ENCODE results near the gene BCOR.

The BCOR gene

GRCh38 chrX:40066700-40067099 lies 31.1 kb downstream of the BCOR start:
- Histone ChIP-seq H3K9me2 (replicated peaks; ENCODE audit: insufficient read depth, low read length) (no peaks in the 10 kb centered on the region), H3K4me3 (ENCODE audit: insufficient read depth, low read length, poor library complexity, severe bottlenecking) (no peak overlapping the region), H3K27ac (ENCODE audit: low read depth, low read length) (no peak overlapping the region), H3K36me3 (ENCODE audit: low read length) (no peaks in the 10 kb centered on the region), H3K4me2 (ENCODE audit: low read depth, low read length, poor library complexity, severe bottlenecking) (no peak overlapping the region), H4K20me1 (ENCODE audit: low read depth, low read length) (no peaks in the 10 kb centered on the region), H2AFZ (ENCODE audit: low read depth, low read length, severe bottlenecking) (no peak overlapping the region), H3K27me3 (ENCODE audit: low read length) (no peaks in the 10 kb centered on the region), H3F3A (ENCODE audit: insufficient read depth) (no peaks in the 10 kb centered on the region), H3K79me2 (ENCODE audit: insufficient read depth, low read length) (no peaks in the 10 kb centered on the region), H3K9ac (ENCODE audit: low read length) (no peak overlapping the region), H3K9me3 (ENCODE audit: insufficient read depth, low read length) (no peaks in the 10 kb centered on the region)
- no peak for TF ChIP-seq EZH2phosphoT487 (conservative IDR thresholded peaks at IDR 0.05; ENCODE audit: low read length)
- TF ChIP-seq CTCF (IDR thresholded peaks at IDR 0.05; ENCODE audit: insufficient read depth, low read length, poor library complexity, severe bottlenecking) = no peak

- no peaks in the 10 kb centered on the region for H3K79me2 ChIP-seq (ENCODE audit: insufficient read depth, low read length)
- no peak overlapping the region for H3K9ac ChIP-seq (ENCODE audit: low read length)
Measured at GRCh38 chrX:40065296-40066046, 32.3 kb downstream of the BCOR start.

GRCh38 chrX:40064055-40064597 lies 33.6 kb downstream of the BCOR start:
- no peak overlapping the region for H2AFZ ChIP-seq (ENCODE audit: low read depth, low read length, severe bottlenecking)
- no peaks in the 10 kb centered on the region for H3K9me3 ChIP-seq (ENCODE audit: insufficient read depth, low read length)
- no peak overlapping the region for H3K27ac ChIP-seq (ENCODE audit: low read depth, low read length)
- no peaks in the 10 kb centered on the region for H3K9me2 ChIP-seq (replicated peaks; ENCODE audit: insufficient read depth, low read length)
- H3K4me3 ChIP-seq (ENCODE audit: insufficient read depth, low read length, poor library complexity, severe bottlenecking) = no peak overlapping the region
- no peaks in the 10 kb centered on the region for H3K36me3 ChIP-seq (ENCODE audit: low read length)
- H3K4me2 ChIP-seq (ENCODE audit: low read depth, low read length, poor library complexity, severe bottlenecking) = no peak overlapping the region
- TF ChIP-seq CTCF (IDR thresholded peaks at IDR 0.05; ENCODE audit: insufficient read depth, low read length, poor library complexity, severe bottlenecking) (no peak), EZH2phosphoT487 (conservative IDR thresholded peaks at IDR 0.05; ENCODE audit: low read length) (no peak)
- no peaks in the 10 kb centered on the region for H3K79me2 ChIP-seq (ENCODE audit: insufficient read depth, low read length)
- no peaks in the 10 kb centered on the region for H3F3A ChIP-seq (ENCODE audit: insufficient read depth)
- no peaks in the 10 kb centered on the region for H3K27me3 ChIP-seq (ENCODE audit: low read length)
- H4K20me1 ChIP-seq (ENCODE audit: low read depth, low read length) = no peaks in the 10 kb centered on the region
- H3K9ac ChIP-seq (ENCODE audit: low read length) = no peak overlapping the region

More at GRCh38 chrX:40065296-40066046, 32.3 kb downstream of the BCOR start:
- H3K27ac ChIP-seq (ENCODE audit: low read depth, low read length) = no peak overlapping the region
- H3K9me3 ChIP-seq (ENCODE audit: insufficient read depth, low read length) = no peaks in the 10 kb centered on the region
- no peak overlapping the region for H2AFZ ChIP-seq (ENCODE audit: low read depth, low read length, severe bottlenecking)
- no peak overlapping the region for H3K4me2 ChIP-seq (ENCODE audit: low read depth, low read length, poor library complexity, severe bottlenecking)
- H3K36me3 ChIP-seq (ENCODE audit: low read length) = no peaks in the 10 kb centered on the region
- H3K27me3 ChIP-seq (ENCODE audit: low read length) = no peaks in the 10 kb centered on the region
- no peaks in the 10 kb centered on the region for H4K20me1 ChIP-seq (ENCODE audit: low read depth, low read length)
- H3K4me3 ChIP-seq (ENCODE audit: insufficient read depth, low read length, poor library complexity, severe bottlenecking) = no peak overlapping the region
- H3K9me2 ChIP-seq (replicated peaks; ENCODE audit: insufficient read depth, low read length) = no peaks in the 10 kb centered on the region
- no peaks in the 10 kb centered on the region for H3F3A ChIP-seq (ENCODE audit: insufficient read depth)
- TF ChIP-seq CTCF (IDR thresholded peaks at IDR 0.05; ENCODE audit: insufficient read depth, low read length, poor library complexity, severe bottlenecking) = no peak
- TF ChIP-seq EZH2phosphoT487 (conservative IDR thresholded peaks at IDR 0.05; ENCODE audit: low read length) = no peak
